KMS-11 (cell line): ENCODE data around the gene JAG2.

Experiments
- H2AFZ ChIP-seq: fragments of 200-600 bp; sonication (generic); 2 replicates; pipeline ENCODE4 v1.6.1; 2016; ENCODE audit warnings: antibody characterized with exemption, mixed run types, low read depth
- H3K27ac ChIP-seq: fragments of 200-600 bp; sonication (generic); 2 replicates; pipeline ENCODE4 v1.6.1; 2016; ENCODE audit warnings: mild to moderate bottlenecking, mixed run types
- H3K27me3 ChIP-seq: fragments of 200-600 bp; sonication (generic); 2 replicates; pipeline ENCODE4 v1.6.1; 2017; ENCODE audit warnings: mild to moderate bottlenecking, low read depth, mixed run types, moderate library complexity; ENCODE audit not compliant: insufficient read depth
- H3K36me3 ChIP-seq: fragments of 200-600 bp; sonication (generic); 2 replicates; pipeline ENCODE4 v1.6.1; 2017; ENCODE audit warnings: mild to moderate bottlenecking, mixed run types; ENCODE audit not compliant: insufficient read depth
- H3K4me1 ChIP-seq: fragments of 200-600 bp; sonication (generic); 2 replicates; pipeline ENCODE4 v1.6.1; 2016; ENCODE audit warnings: mild to moderate bottlenecking, low read depth, mixed run types; ENCODE audit not compliant: poor library complexity, severe bottlenecking
- H3K4me2 ChIP-seq: fragments of 200-600 bp; sonication (generic); 2 replicates; pipeline ENCODE4 v1.7.0; 2016; ENCODE audit warnings: mild to moderate bottlenecking, mixed run types
- H3K4me3 ChIP-seq: fragments of 200-600 bp; sonication (generic); IDR thresholded peaks from 2 replicates; pipeline ENCODE4 v1.6.1; 2017; ENCODE audit warnings: low read depth, low read length, mixed read lengths; ENCODE audit not compliant: insufficient read depth
- H3K79me2 ChIP-seq: fragments of 200-600 bp; sonication (generic); 2 replicates; pipeline ENCODE4 v1.6.1; 2016; ENCODE audit warnings: low read depth, mixed run types; ENCODE audit not compliant: insufficient read depth
- H3K9ac ChIP-seq: fragments of 200-600 bp; sonication (generic); 2 replicates; pipeline ENCODE4 v1.6.1; 2016; ENCODE audit warnings: mild to moderate bottlenecking, mixed run types
- H4K20me1 ChIP-seq: fragments of 200-600 bp; sonication (generic); 2 replicates; pipeline ENCODE4 v1.6.1; 2016; ENCODE audit warnings: mild to moderate bottlenecking, mixed run types; ENCODE audit not compliant: insufficient read depth
- CTCF ChIP-seq: fragments of 200-600 bp; sonication (generic); conservative IDR thresholded peaks from 2 replicates; pipeline ENCODE4 v1.6.1; 2017; ENCODE audit warnings: low read depth, mild to moderate bottlenecking, antibody characterized with exemption, low read length, moderate library complexity, mixed read lengths

Gene JAG2

GRCh38 chr14:105142651-105143450 lies 25.7 kb downstream of the JAG2 start:
- no peaks in the 10 kb centered on the region for H3K36me3 ChIP-seq

GRCh38 chr14:105141486-105142281 lies 26.9 kb downstream of the JAG2 start:
- no peak overlapping the region for H3K27ac ChIP-seq
- TF ChIP-seq CTCF = no peak
- no peaks in the 10 kb centered on the region for H3K27me3 ChIP-seq
- H3K4me2 ChIP-seq = no peak overlapping the region
- no peaks in the 10 kb centered on the region for H3K4me1 ChIP-seq
- no peaks in the 10 kb centered on the region for H3K36me3 ChIP-seq
- no peak overlapping the region for H3K4me3 ChIP-seq
- no peaks in the 10 kb centered on the region for H3K79me2 ChIP-seq
- H2AFZ ChIP-seq = no peak overlapping the region
- H3K9ac ChIP-seq = no peak overlapping the region
- no peaks in the 10 kb centered on the region for H4K20me1 ChIP-seq

More at GRCh38 chr14:105142651-105143450, 25.7 kb downstream of the JAG2 start:
- Histone ChIP-seq H3K27ac (no peak overlapping the region), H4K20me1 (no peaks in the 10 kb centered on the region), H3K4me1 (no peaks in the 10 kb centered on the region), H2AFZ (no peak overlapping the region), H3K79me2 (no peaks in the 10 kb centered on the region), H3K4me3 (no peak overlapping the region), H3K27me3 (no peaks in the 10 kb centered on the region), H3K4me2 (no peak overlapping the region), H3K9ac (no peak overlapping the region)
- TF ChIP-seq CTCF = no peak

- Histone ChIP-seq H4K20me1 (no peaks in the 10 kb centered on the region), H3K4me3 (no peak overlapping the region), H3K27me3 (no peaks in the 10 kb centered on the region), H3K4me1 (no peaks in the 10 kb centered on the region), H3K36me3 (no peaks in the 10 kb centered on the region), H3K9ac (no peak overlapping the region), H3K4me2 (no peak overlapping the region), H3K27ac (no peak overlapping the region), H3K79me2 (no peaks in the 10 kb centered on the region), H2AFZ (no peak overlapping the region)
- no peak for TF ChIP-seq CTCF
Observed at GRCh38 chr14:105141026-105141425, 27.6 kb downstream of the JAG2 start.

GRCh38 chr14:105140581-105140980 lies 28.0 kb downstream of the JAG2 start:
- no peak for TF ChIP-seq CTCF
- Histone ChIP-seq H3K79me2 (no peaks in the 10 kb centered on the region), H3K36me3 (no peaks in the 10 kb centered on the region), H3K4me1 (no peaks in the 10 kb centered on the region), H4K20me1 (no peaks in the 10 kb centered on the region), H3K27ac (no peak overlapping the region), H3K27me3 (no peaks in the 10 kb centered on the region), H3K4me2 (no peak overlapping the region), H3K4me3 (no peak overlapping the region), H2AFZ (no peak overlapping the region), H3K9ac (no peak overlapping the region)
